Stimulated activated CD8-positive, alpha-beta memory T cell treated with anti-CD3 and anti-CD28 coated beads, Interleukin-4, amount 100 ng/mL, for 1 hour (primary cell): Measurements from ENCODE around the gene PCDHGA9.
"Not testable (repeated sequence)": the region's sequence is repeated elsewhere in the genome, so short reads cannot be mapped to it uniquely, and the experiment has no call there.

Experiments
- DNase-seq, 2 donors: peaks; one replicate each; pipeline ENCODE4 v3.0.0-alpha.2; 2020; ENCODE audit warnings: low read depth in 2 of 2, low spot score in 1 of 2

The PCDHGA9 gene

GRCh38 chr5:141413540-141414069, 11.0 kb downstream of the PCDHGA9 start:
- no peak for DNase-seq

- not testable (repeated sequence) for DNase-seq
These were observed 12.1 kb downstream of the PCDHGA9 start for GRCh38 chr5:141414548-141415274.

GRCh38 chr5:141415275-141415618, 12.7 kb downstream of the PCDHGA9 start:
- DNase-seq: not testable (repeated sequence)

GRCh38 chr5:141417494-141418172, 15.1 kb downstream of the PCDHGA9 start, which contains the start of gene PCDHGB7:
Gene PCDHGB7 (plus strand): TSS chr5:141417677. CDS start chr5:141417860, 183 bp downstream.
- not testable (repeated sequence) for DNase-seq

GRCh38 chr5:141419074-141419880, 16.7 kb downstream of the PCDHGA9 start:
- DNase-seq: no peak

- DNase-seq: no peak
These were observed 18.4 kb downstream of the PCDHGA9 start, which contains the start of gene PCDHGA11 for GRCh38 chr5:141420855-141421488. Gene PCDHGA11 (plus strand): TSS chr5:141421051. CDS start chr5:141421228, 177 bp downstream.

GRCh38 chr5:141421489-141421855, 18.9 kb downstream of the PCDHGA9 start:
- no peak for DNase-seq

GRCh38 chr5:141422742-141423291, 20.2 kb downstream of the PCDHGA9 start:
- DNase-seq: no peak

- DNase-seq: no peak
These were observed 25.3 kb downstream of the PCDHGA9 start for GRCh38 chr5:141427783-141428426.

- DNase-seq: no peak
These were observed 27.9 kb downstream of the PCDHGA9 start, which contains the start of gene PCDHGA12 for GRCh38 chr5:141430332-141431113. Gene PCDHGA12 (plus strand): TSS chr5:141430507. CDS start chr5:141430760, 253 bp downstream.

- DNase-seq: no peak
These were observed 28.7 kb downstream of the PCDHGA9 start for GRCh38 chr5:141431286-141431685.

- DNase-seq: not testable (repeated sequence)
These were observed 29.7 kb downstream of the PCDHGA9 start for GRCh38 chr5:141432308-141432707.

- DNase-seq: not testable (repeated sequence)
These were observed 30.1 kb downstream of the PCDHGA9 start for GRCh38 chr5:141432726-141433125.

- DNase-seq: no peak
These were observed 31.4 kb downstream of the PCDHGA9 start for GRCh38 chr5:141434006-141434405.

GRCh38 chr5:141437221-141437620, 34.6 kb downstream of the PCDHGA9 start:
- DNase-seq: no peak

- DNase-seq: no peak
These were observed 37.0 kb downstream of the PCDHGA9 start for GRCh38 chr5:141439411-141440141.

GRCh38 chr5:141440341-141440740, 37.8 kb downstream of the PCDHGA9 start:
- no peak for DNase-seq

- DNase-seq: no peak
These were observed 39.1 kb downstream of the PCDHGA9 start for GRCh38 chr5:141441571-141442170.
